ENCODE data around the gene EPHA2.
"Not testable (repeated sequence)": the region's sequence is repeated elsewhere in the genome, so short reads cannot be mapped to it uniquely, and the experiment has no call there.

Gene EPHA2

GRCh38 chr1:16167331-16168143, 11.7 kb upstream of the EPHA2 start:
- no peak for DNase-seq (ENCODE audit: low read depth)

- no peak for DNase-seq (ENCODE audit: low read depth)
Measured at GRCh38 chr1:16166117-16166516, 10.2 kb upstream of the EPHA2 start.

GRCh38 chr1:16165548-16165947, 9.7 kb upstream of the EPHA2 start:
- no peak for DNase-seq (ENCODE audit: low read depth)

GRCh38 chr1:16165073-16165364, 9.2 kb upstream of the EPHA2 start:
- DNase-seq (ENCODE audit: low read depth), result no peak

- peak; percentile 80 for DNase-seq (ENCODE audit: low read depth)
Measured at GRCh38 chr1:16164213-16165072, 8.6 kb upstream of the EPHA2 start.

- DNase-seq (ENCODE audit: low read depth), result not testable (repeated sequence)
Measured at GRCh38 chr1:16163608-16164212, 7.8 kb upstream of the EPHA2 start.

GRCh38 chr1:16162163-16162822, 6.4 kb upstream of the EPHA2 start:
- no peak for DNase-seq (ENCODE audit: low read depth)

- no peak for DNase-seq (ENCODE audit: low read depth)
Measured at GRCh38 chr1:16161717-16162116, 5.8 kb upstream of the EPHA2 start.

- no peak for DNase-seq (ENCODE audit: low read depth)
Measured at GRCh38 chr1:16158993-16159831, 3.3 kb upstream of the EPHA2 start.

- DNase-seq (ENCODE audit: low read depth), result no peak
Measured at GRCh38 chr1:16158025-16158424, 2.2 kb upstream of the EPHA2 start.

GRCh38 chr1:16156848-16157495, 1.1 kb upstream of the EPHA2 start:
- DNase-seq (ENCODE audit: low read depth), result no peak

- no peak for DNase-seq (ENCODE audit: low read depth)
Measured at GRCh38 chr1:16153999-16154673, 1.7 kb downstream of the EPHA2 start.

GRCh38 chr1:16153096-16153998, 2.5 kb downstream of the EPHA2 start:
- no peak for DNase-seq (ENCODE audit: low read depth)

- no peak for DNase-seq (ENCODE audit: low read depth)
Measured at GRCh38 chr1:16152481-16153087, 3.3 kb downstream of the EPHA2 start.

- no peak for DNase-seq (ENCODE audit: low read depth)
Measured at GRCh38 chr1:16151995-16152384, 3.9 kb downstream of the EPHA2 start.

GRCh38 chr1:16151196-16151994, 4.5 kb downstream of the EPHA2 start:
- DNase-seq (ENCODE audit: low read depth), result no peak

GRCh38 chr1:16150508-16150907, 5.4 kb downstream of the EPHA2 start:
- no peak for DNase-seq (ENCODE audit: low read depth)

Data from GM04504 (cell line).